Stimulated activated CD4-positive, alpha-beta T cell treated with anti-CD3 and anti-CD28 coated beads, Interleukin-2, amount 100 ng/mL, for 48 hours (primary cell): Measurements from ENCODE around the gene LGALSL.

ENCODE experiments used
- DNase-seq, 2 donors: peaks; one replicate each; pipeline ENCODE4 v3.0.0-alpha.2; 2020

LGALSL gene

GRCh38 chr2:64502860-64503259, 48.9 kb downstream of the LGALSL start:
- no peak for DNase-seq

GRCh38 chr2:64504774-64505720, 51.1 kb downstream of the LGALSL start:
- DNase-seq: no peak

GRCh38 chr2:64506686-64507085, 52.7 kb downstream of the LGALSL start:
- DNase-seq: no peak
